Measurements from ENCODE around the gene ZNF804B.

DNA sequence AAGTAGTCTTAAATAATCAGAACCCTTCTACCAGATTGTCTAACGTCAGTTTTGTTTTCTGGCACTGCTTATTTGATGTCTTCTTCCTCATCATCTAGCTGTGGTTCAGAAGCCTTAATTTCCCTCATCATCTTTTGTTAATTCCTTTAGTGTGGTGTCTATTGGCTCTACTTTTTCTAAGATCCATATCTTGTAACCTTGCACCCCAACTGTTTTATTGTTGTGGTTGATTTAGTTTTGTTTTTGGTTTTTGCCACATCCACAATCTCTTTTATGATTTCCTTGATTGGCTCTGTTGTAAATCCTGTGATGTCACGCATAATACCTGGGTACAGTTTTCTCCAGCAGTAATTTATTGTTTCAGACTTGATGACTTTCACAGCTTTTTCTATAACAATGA, 499.6 kb downstream of the ZNF804B start:
- TF ChIP-seq PATZ1 (tag by site-specific recombination; IDR thresholded peaks at IDR 0.05), result no peak
- no peak for TF ChIP-seq ZNF529 (tag by site-specific recombination; IDR thresholded peaks at IDR 0.05; ENCODE audit: insufficient replicate concordance)

Measured in HEK293 (cell line).